Panc1 (cell line): ENCODE results near the gene APRT. TPM values are rescaled to one million over a fixed set of nuclear protein-coding genes. Genes with fewer than 3 reads are reported as not detected.

ENCODE experiments used
- ATAC-seq: fragments of 200-7000 bp; cut with Tn5 transposase; 2 replicates; pipeline ENCODE4 v1.9.1; 2020; ENCODE audit warnings: mild to moderate bottlenecking, moderate library complexity
- BruUV-seq: library from RNA; stranded (reverse); fragments of 400-500 nt; replicated peaks from 2 replicates; lab custom pipeline; 2021; lab: Mats Ljungman, UMichigan
- CTCF ChIA-PET: fragments of 300-600 bp; sonication (Branson Sonifier 250); formaldehyde crosslinking; loops from one replicate; lab custom pipeline; 2022; ENCODE audit warnings: antibody characterized with exemption; lab: Charles Lee
- POLR2A ChIA-PET: fragments of 300-600 bp; sonication (Branson Sonifier 250); formaldehyde crosslinking; loops from one replicate; lab custom pipeline; 2022; ENCODE audit warnings: antibody characterized with exemption; lab: Charles Lee
- DNase-seq: peaks from one replicate; pipeline ENCODE4 v3.0.0-alpha.2; 2010; ENCODE audit warnings: low read depth, low spot score
- H3K27ac ChIP-seq: 2 replicates; pipeline ENCODE4 v1.5.1; 2011; ENCODE audit warnings: mild to moderate bottlenecking, low read length, inconsistent platforms
- H3K27me3 ChIP-seq: fragments of 200-500 bp; sonication (Bioruptor generic); 2 replicates; pipeline ENCODE4 v1.6.0; 2014; ENCODE audit warnings: low read length, inconsistent platforms; ENCODE audit not compliant: control insufficient read depth, insufficient read depth
- H3K36me3 ChIP-seq: fragments of 200-500 bp; sonication (Bioruptor generic); 2 replicates; pipeline ENCODE4 v1.5.1; 2014; ENCODE audit warnings: inconsistent platforms, mild to moderate bottlenecking, low read length, moderate library complexity; ENCODE audit not compliant: control insufficient read depth, insufficient read depth
- H3K4me1 ChIP-seq: 2 replicates; pipeline ENCODE4 v1.5.1; 2011; ENCODE audit warnings: inconsistent platforms, mild to moderate bottlenecking, low read length, moderate library complexity; ENCODE audit not compliant: control insufficient read depth, insufficient read depth
- H3K4me3 ChIP-seq, 2 experiments: 2 replicates each; pipeline ENCODE4 v1.5.1; 2011 to 2012; ENCODE audit warnings: low read depth in 2 of 2, low read length in 2 of 2, mild to moderate bottlenecking in 2 of 2, inconsistent platforms in 1 of 2, moderate library complexity in 1 of 2
- H3K9me3 ChIP-seq: fragments of 200-500 bp; sonication (Bioruptor generic); 2 replicates; pipeline ENCODE4 v1.5.1; 2014; ENCODE audit warnings: low read depth, mild to moderate bottlenecking, inconsistent platforms, low read length, moderate library complexity; ENCODE audit not compliant: control insufficient read depth, insufficient read depth
- POLR2AphosphoS5 ChIP-seq: IDR thresholded peaks from 2 replicates; pipeline ENCODE4 v1.6.1; 2012; ENCODE audit warnings: mild to moderate bottlenecking, low read depth, low read length, moderate library complexity
- SIN3A ChIP-seq: IDR thresholded peaks from 2 replicates; pipeline ENCODE4 v1.6.1; 2012; ENCODE audit warnings: low read depth, mild to moderate bottlenecking, low read length, moderate library complexity, borderline replicate concordance; ENCODE audit not compliant: insufficient read depth
- TCF7L2 ChIP-seq: IDR thresholded peaks from 2 replicates; pipeline ENCODE4 v1.6.1; 2011; ENCODE audit warnings: mild to moderate bottlenecking, low read depth, low read length, inconsistent platforms
- in situ Hi-C: cut with HindIII; loops from 2 replicates; pipeline ENCODE4 v1.10.0; 2016; ENCODE audit warnings: low sequenced_read_pairs, low pct_unique_long_range_greater_than_20kb
- intact Hi-C: fragments of 100-400 bp; cut with micrococcal nuclease; formaldehyde crosslinking; loops from one replicate; pipeline ENCODE4 v1.10.0; 2022; ENCODE audit not compliant: unreplicated experiment
- total RNA-seq: library from RNA; stranded (reverse); gene quantifications from one replicate; pipeline ENCODE4 v1.2.1, GENCODE V29; 2021; ENCODE audit not compliant: unreplicated experiment
- TF ChIP-seq, protein P1 (sequence below): fragments of 450-650 bp; IDR thresholded peaks from 2 replicates; pipeline ENCODE4 v1.5.1; 2017; ENCODE audit warnings: mild to moderate bottlenecking
- TF ChIP-seq, protein P2 (sequence below), 2 experiments: IDR thresholded peaks; 2 replicates each; pipeline ENCODE4 v1.6.1; 2011 to 2012; ENCODE audit warnings: low read depth in 2 of 2, control low read depth in 1 of 2, low read length in 1 of 2, mild to moderate bottlenecking in 1 of 2, moderate library complexity in 1 of 2; ENCODE audit not compliant: insufficient read depth in 1 of 2

Gene APRT
- total RNA-seq, 1 experiment from 2014 or later, result 231 TPM

DNA sequence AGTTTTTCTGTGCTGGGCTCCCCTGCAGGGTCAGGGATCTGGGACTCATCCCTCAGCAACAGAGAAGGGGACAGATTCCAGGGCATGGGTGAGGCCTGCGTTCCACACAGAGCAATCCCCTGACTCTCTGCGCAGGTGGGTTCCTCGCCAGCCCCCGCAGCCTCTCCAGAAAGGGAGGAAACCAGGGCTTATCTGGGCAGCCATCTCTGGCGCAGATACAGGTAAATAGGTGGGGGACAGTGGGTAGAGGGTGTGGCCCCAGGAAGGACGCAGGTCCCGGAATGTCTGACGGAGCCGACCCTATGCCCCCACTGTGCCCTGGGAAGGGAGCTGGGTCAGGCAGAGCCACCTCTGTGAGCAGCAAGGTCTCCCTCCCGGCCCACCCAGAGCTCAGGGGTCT, 49.9 kb downstream of the APRT start:
- Histone ChIP-seq H3K9me3 (no peaks in the 10 kb centered on the region), H3K27ac (0 out of 2 replicates have a peak overlapping the region, but pooled peaks have one; percentile 17), H3K27me3 (no peaks in the 10 kb centered on the region), H3K36me3 (no peaks in the 10 kb centered on the region), H3K4me1 (peaks cover 80% of the 10 kb centered on the region), H3K4me3 (no peak overlapping the region)
- TF ChIP-seq POLR2AphosphoS5, result no peak
- no peak for TF ChIP-seq TCF7L2
- TF ChIP-seq, protein P1, sequence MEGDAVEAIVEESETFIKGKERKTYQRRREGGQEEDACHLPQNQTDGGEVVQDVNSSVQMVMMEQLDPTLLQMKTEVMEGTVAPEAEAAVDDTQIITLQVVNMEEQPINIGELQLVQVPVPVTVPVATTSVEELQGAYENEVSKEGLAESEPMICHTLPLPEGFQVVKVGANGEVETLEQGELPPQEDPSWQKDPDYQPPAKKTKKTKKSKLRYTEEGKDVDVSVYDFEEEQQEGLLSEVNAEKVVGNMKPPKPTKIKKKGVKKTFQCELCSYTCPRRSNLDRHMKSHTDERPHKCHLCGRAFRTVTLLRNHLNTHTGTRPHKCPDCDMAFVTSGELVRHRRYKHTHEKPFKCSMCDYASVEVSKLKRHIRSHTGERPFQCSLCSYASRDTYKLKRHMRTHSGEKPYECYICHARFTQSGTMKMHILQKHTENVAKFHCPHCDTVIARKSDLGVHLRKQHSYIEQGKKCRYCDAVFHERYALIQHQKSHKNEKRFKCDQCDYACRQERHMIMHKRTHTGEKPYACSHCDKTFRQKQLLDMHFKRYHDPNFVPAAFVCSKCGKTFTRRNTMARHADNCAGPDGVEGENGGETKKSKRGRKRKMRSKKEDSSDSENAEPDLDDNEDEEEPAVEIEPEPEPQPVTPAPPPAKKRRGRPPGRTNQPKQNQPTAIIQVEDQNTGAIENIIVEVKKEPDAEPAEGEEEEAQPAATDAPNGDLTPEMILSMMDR, result no peak
- TF ChIP-seq, protein P2, sequence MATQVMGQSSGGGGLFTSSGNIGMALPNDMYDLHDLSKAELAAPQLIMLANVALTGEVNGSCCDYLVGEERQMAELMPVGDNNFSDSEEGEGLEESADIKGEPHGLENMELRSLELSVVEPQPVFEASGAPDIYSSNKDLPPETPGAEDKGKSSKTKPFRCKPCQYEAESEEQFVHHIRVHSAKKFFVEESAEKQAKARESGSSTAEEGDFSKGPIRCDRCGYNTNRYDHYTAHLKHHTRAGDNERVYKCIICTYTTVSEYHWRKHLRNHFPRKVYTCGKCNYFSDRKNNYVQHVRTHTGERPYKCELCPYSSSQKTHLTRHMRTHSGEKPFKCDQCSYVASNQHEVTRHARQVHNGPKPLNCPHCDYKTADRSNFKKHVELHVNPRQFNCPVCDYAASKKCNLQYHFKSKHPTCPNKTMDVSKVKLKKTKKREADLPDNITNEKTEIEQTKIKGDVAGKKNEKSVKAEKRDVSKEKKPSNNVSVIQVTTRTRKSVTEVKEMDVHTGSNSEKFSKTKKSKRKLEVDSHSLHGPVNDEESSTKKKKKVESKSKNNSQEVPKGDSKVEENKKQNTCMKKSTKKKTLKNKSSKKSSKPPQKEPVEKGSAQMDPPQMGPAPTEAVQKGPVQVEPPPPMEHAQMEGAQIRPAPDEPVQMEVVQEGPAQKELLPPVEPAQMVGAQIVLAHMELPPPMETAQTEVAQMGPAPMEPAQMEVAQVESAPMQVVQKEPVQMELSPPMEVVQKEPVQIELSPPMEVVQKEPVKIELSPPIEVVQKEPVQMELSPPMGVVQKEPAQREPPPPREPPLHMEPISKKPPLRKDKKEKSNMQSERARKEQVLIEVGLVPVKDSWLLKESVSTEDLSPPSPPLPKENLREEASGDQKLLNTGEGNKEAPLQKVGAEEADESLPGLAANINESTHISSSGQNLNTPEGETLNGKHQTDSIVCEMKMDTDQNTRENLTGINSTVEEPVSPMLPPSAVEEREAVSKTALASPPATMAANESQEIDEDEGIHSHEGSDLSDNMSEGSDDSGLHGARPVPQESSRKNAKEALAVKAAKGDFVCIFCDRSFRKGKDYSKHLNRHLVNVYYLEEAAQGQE (IDR thresholded peaks at IDR 0.05; ENCODE audit: insufficient read depth in 1 of 2, low read depth in 2 of 2, low read length in 1 of 2), result no peak
- TF ChIP-seq SIN3A, result no peak
- no peak for ATAC-seq
- intact Hi-C loops, result no loop called here
- CTCF ChIA-PET, result interaction anchor here (0.6 kb wide), 1 partner anchor 41 kb away, joined by 3 read pairs; no protein-coding TSS in a partner anchor
- POLR2A ChIA-PET, result no interaction called here
- BruUV-seq, result no TSS peak
- DNase-seq, result no peak
- in situ Hi-C loops, result no loop called here

DNA sequence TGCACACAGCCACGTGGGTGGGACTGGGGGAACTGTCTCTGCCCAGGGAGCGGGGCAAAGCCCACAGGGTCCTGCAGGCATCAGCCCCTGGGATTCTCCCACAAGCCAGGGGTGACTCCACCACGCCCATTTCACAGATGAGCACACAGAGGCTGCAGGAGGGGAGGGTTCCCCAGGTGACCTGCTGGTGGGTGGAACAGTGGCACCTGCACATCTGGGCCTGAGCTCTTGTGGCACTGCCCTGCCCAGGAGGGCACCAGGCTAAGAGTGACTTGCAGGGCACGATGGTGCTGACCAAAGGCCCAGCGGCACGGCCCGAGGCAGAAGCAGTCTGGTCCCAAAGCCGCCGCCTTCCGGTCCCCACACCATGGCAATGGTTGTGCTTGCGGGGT, 50.6 kb downstream of the APRT start:
- ATAC-seq (0 out of 2 replicates have a peak, but pooled peaks have one; percentile 3), DNase-seq (no peak)
- ChIA-PET POLR2A (no interaction called here), CTCF (interaction anchor here (0.6 kb wide), 1 partner anchor 13 kb away, joined by 4 read pairs; no protein-coding TSS in a partner anchor)
- no TSS peak for BruUV-seq
- in situ Hi-C loops (no loop called here), intact Hi-C loops (no loop called here)
- H3K4me3 ChIP-seq, result no peak overlapping the region
- TF ChIP-seq TCF7L2 (no peak), POLR2AphosphoS5 (no peak), SIN3A (no peak)
- TF ChIP-seq, protein P2 (IDR thresholded peaks at IDR 0.05; ENCODE audit: insufficient read depth in 1 of 2, low read depth in 2 of 2, low read length in 1 of 2), result no peak
- TF ChIP-seq, protein P1, result no peak
- peaks cover 76% of the 10 kb centered on the region for H3K4me1 ChIP-seq
- H3K27ac ChIP-seq, result peak overlapping the region; percentile 74; the same call in 1 of the 2 replicates
- no peaks in the 10 kb centered on the region for H3K36me3 ChIP-seq
- H3K9me3 ChIP-seq, result no peaks in the 10 kb centered on the region
- H3K27me3 ChIP-seq, result no peaks in the 10 kb centered on the region
